Superior temporal gyrus (tissue), 1 donor: ENCODE results near the gene CCM2L.
"Not testable (repeated sequence)": the region's sequence is repeated elsewhere in the genome, so short reads cannot be mapped to it uniquely, and the experiment has no call there.

Experiments
- DNase-seq: peaks from one replicate; pipeline ENCODE4 v3.0.0-alpha.2; 2016; ENCODE audit errors: extremely low spot score

The CCM2L gene

DNA sequence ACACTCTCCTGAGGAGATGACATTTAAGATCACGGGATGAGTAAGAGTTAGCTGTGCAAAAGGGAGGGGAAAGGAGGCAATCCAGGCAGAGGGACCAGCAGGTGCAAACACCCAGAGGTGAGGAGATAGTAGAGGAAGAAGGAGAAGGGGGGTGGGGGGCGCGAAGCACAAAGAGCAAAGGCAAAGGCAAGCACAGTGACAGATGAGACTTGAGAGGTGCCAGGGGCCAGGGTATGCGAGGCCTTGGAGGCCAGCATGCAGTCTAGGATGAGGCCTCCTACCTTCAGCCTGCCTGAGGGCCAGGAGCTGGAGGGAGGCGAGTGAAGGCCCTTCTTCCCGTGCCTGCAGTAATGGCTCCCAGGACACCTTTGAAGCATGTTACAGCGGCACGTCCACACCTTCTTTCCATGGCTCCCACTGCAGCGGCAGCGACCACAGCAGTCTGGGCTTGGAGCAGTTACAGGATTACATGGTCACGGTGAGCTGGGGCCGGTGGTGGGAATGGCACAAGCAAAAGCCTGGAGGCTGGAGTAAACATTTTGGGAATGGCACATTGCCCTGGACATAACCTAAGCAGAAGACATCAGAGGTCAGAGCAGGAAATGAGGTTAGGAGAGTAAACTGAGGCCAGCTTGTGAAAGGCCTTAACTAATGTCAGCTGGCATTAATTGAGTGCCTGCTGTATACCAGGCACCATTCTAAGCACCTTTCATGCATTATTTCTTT, 18.6 kb downstream of the CCM2L start:
- DNase-seq = no peak

DNA sequence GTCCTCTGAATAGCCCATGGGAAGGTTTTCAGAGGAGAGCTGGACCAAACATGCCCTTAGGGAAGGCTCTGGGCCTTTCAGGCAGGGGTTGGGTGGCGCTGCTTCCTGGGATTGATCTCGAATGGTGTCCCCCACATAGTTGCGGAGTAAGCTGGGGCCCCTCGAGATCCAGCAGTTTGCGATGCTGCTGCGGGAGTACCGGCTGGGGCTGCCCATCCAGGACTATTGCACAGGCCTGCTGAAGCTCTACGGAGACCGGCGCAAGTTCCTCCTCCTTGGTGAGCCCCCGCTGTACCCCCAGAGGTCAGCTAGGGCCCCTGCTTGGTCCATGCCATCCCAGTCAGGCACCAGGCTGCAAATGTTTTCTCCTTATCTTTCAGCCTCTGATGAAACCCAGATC, 19.3 kb downstream of the CCM2L start:
- DNase-seq = no peak

DNA sequence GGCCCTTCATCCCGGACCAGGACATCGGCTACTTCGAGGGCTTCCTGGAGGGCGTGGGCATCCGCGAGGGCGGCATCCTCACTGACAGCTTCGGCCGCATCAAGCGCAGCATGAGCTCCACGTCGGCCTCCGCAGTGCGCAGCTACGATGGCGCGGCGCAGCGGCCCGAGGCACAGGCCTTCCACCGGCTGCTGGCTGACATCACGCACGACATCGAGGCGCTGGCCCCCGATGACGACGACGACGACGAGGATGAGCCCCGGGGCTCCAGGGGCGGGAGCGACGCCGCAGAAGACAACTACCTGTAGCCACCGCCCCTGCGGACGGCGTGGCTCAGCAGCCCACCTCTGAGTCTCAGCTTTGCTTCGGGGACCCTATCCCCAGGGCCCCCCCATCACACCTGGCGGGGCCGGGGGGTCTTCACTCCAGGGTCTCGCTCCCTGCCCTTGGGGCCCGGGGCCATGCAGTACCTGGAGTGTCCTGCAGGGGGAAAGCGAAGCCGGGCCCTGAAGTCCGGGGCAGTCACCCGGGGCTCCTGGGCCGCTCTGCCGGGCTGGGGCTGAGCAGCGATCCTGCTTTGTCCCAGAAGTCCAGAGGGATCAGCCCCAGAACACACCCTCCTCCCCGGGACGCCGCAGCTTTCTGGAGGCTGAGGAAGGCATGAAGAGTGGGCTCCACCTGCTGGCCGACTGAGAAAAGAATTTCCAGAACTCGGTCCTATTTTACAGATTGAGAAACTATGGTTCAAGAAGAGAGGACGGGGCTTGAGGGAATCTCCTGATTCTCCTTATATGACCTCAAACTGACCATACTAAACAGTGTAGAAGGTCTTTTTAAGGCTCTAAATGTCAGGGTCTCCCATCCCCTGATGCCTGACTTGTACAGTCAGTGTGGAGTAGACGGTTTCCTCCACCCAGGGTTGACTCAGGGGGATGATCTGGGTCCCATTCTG, 21.0 kb downstream of the CCM2L start:
- peak; percentile 82 for DNase-seq

DNA sequence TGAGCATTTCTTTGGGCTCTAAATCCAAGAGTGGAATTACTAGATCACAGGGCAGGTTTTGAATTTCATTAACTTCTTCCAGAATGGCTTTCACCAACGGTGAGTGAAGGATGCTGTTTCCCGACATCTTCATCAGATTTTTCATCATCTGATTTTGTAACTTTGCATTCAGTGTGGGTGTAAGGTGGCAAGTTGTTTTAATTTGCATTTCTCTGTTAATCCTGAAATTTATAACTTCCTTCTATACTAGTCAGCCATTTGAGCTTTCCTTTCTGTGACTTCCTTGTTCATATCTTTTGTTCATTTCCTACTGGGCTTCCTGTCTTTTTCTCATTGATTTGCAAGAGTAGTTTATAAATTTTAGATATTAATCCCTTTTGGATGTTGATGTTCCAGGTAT, 23.1 kb downstream of the CCM2L start:
- DNase-seq = no peak

DNA sequence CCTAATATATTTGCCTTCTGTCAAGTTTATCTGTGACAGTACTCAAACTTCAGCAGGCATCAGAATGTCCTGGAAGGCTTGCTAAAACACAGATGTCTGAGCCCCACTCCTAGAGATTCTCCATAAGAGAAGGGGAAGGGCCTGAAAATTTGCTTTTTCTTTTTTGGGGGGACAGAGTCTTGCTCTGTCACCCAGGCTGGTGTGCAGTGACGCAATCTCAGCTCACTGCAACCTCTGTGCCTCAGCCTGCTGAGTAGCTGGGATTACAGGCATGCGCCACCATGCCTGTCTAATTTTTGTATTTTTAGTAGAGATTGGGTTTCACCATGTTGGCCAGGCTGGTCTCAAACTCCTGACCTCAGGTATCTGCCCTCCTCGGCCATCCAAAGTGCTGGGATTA, 23.5 kb downstream of the CCM2L start:
- DNase-seq = not testable (repeated sequence)

DNA sequence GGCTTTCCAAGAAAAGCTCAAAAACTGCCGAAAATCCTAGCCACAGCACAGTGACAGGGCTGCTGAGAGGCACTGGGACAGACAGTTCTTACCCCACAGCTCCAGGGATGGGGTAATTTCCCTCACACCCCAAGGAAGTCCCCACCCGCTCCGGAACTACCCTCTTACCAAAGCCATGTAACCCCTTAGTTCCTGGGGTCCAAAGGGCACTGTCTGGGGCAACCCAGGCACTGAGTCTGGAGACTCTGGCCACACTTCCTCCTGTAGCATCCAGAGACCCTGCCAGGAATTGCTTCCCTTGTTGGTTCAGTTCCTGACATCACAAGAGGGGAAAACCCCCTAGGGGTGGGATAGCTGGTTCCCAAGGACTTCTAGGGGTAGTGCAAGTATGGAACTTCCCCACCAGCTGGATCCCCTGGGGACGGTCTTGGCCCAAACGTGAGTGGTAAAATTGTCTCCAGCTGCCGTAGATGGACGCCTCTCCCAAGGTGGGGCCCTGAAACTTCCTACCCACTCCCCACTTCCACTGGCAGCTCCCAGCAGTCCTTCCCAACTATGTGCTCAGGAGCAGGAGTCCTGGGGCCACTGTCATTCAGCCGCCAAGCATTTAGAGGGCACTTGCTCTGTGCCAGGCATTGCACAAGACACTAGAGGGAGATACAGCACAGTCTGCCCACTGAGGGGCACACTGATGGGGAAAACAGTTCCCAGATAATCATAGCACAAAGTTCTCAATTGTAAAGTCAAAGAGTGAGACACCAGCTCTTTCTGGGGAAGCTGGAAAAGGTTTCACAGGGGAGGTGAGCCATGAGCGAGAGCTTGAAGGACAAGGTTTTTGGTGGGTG, 24.6 kb downstream of the CCM2L start:
- DNase-seq = no peak

DNA sequence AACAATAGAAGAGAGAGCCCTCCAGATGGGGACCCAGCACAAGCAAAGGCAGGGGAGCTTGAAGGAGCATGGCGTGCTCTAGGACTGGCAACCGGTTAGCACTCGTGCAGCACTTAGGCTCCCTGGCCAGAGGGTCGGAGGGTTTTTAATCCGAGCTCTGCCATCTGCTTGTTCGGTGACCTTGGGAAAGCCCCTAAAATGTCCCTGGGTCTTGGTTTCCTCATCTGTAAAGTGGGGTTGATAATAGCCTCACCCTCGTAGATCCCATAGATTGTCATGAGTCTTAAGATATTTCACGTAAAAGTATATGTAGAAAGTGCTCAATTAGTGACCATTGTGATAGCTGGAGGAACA, 25.2 kb downstream of the CCM2L start:
- DNase-seq = no peak

DNA sequence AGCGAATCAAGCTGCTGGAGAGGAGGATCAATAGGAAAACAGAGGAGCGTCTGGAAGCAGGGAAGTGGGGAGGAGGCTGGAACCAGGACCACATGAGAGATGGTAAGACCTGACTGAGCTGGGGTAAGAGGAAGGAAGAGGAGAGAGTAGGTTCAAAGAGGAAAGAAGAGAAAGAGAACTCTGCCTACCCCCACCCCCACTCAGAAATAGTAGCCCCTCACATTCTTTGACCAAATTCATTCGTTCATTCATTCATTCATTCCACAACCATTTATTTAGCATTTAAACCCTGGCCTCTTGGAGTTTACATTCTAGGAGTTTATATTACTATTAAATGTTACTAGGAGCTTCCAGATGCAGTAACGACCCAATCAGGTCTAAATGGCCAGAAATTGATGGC, 26.0 kb downstream of the CCM2L start:
- DNase-seq = no peak

DNA sequence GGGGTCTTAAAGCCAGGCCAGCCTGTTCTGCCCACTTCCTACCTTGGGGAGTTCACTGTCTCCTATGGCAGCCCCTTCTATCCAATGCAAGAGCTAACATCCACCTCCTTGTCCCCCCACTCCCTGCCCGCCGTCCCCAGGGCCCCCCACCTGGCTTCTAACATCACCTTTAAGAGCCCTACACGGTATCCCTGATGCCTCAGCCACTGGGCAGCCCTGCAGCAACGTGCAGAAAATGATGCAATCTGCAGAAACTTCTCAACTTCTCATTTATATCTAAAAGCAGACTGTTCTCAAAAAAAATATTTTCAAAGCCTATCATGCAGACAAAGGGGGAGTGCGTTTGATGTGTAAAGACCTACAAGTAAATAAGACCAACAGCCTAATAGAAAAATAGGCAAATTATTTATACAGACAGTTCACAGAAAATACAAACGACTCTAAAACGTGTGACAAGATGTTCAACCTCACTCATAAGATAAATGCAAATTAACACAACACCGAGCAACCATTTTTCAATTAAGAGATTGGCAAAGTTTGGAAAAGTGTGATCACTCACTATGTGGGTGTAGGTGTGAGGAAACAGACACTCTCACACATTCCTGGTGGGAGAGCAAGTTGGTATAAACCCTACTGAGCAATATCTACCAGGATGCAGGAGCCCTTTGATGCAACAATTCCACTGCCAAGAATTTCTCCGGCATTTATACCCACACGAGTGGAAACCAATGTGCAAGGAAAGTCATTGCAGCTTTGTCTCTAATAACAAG, 26.7 kb downstream of the CCM2L start:
- peak; percentile 39 for DNase-seq

DNA sequence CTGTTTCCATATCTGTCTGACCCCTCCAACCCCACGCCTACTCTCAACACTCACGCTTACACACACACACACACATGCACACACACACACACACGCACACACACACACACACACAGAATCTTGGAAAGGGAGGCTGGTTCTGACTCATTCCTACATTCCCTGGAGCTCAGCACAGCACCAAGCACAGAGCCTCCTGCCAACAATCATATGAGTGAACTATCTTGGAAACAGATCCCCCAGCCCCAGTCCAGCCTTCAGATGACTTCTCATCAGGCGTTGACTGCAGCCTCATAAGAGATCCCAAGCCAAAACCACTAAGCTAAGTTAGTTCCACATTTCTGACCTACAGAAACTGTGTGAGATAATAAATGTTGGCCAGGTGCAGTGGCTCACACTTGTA, 27.7 kb downstream of the CCM2L start:
- DNase-seq = no peak

DNA sequence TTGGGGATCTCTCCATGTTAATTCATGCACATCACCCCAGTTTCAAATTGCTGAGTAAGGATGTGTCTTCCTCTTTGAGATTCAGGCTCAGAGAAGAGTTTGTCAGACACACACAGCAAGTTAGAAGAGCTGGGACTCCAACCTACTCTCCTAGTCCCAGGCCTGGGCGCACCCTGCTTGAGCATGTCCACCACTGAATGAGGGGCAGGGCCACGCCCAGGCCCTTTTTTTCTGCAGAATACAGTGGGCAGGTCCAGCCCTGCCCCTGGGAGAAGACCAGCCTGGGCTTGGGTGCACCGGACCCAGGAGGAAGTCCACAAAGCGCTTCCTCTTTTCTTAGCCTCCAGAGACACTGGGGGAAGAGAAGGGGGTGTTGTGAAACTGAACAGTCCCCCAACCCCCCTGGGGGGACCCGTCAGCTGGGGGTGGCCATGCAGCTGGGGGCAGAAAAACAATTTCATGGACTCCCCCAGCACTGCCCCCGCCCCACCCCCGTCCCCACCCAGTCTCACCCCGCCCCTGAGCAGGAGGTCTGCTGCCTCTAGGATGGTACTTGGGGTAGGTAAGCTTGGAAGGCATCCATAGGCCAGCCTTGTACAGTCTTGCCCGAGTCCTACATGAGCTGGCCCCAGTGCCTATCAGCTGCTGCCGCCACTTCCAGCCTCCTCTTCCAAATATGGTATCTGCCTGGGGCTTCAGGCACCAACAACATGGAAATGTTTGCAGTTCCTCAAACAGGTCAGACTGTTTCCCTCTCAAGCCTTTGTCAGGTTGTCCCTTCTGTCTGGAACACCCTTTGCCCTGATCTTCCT, 30.1 kb downstream of the CCM2L start:
- DNase-seq = no peak

DNA sequence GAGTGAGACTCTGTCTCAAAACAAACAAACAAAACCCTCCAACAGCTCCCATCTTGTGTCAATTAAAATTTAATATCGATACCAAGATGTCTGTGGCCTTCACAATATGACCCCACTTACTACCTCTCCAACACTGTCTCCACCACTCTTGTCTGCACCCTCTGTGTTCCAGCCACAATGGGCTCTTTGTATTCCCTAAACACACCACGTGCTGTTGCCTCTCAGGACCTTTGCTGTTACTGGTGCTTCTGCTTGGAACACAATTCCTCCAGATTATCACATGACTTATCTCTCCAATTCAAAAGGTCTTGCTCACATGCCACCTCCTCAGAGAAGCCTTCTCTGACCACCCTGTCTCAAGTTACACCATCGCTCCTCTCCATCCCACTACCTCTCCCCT, 35.8 kb downstream of the CCM2L start:
- no peak for DNase-seq

DNA sequence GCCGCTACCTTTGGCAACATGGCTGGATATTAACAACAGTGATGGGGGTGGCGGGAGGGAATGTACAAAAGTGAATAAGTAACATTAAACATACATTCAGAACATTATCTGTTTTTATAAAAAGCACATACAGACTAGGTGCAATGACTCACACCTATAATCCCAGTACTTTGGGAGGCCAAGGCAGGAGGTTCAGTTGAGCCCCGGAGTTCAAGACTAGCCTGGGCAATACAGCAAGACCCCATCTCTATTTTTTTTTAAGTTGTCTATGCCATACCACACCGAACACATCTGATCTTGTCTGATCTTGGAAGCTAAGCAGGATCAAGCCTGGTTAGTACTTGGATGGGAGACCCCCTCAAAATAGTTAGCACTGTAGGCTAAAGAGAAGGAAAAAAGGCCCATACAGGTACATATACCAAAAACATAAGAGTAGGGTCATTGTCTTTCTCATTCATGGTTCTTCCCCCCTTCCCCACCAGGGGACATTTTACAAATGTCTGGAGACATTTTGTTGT, 40.1 kb downstream of the CCM2L start:
- DNase-seq = no peak

DNA sequence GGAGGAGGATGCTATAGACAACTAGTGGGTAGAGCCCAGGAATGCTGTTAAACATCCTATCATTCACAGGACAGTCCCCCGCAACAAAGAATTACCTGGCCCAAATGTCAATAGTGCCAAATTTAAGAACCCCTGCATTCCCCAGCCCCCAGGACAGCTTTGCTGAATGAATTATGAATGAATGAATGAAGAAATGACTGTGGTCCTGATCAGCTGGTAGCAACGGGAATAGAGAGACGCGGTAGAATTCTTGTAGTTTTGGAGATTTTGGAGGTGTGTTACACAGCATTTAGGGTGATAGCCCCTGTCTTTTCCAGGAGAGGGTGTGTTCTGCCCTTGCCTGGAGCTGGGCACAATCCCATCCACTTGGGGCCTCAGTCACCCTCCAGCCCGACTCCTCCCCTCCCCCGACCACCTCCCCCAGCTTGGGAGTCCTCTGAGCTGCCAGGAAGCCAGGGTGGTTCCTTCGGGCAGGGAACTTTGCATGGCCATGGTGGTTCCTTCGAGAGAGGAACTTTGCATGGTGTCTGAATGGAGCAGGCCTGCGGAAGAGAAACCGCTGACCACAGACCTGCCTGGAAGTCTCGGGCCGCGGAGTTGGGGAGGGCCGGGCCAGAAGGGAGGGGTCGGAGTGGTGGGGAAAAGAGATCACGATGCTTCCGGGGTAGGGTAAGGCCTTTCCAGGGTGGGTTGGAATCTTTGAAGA, 40.8 kb downstream of the CCM2L start:
- no peak for DNase-seq

DNA sequence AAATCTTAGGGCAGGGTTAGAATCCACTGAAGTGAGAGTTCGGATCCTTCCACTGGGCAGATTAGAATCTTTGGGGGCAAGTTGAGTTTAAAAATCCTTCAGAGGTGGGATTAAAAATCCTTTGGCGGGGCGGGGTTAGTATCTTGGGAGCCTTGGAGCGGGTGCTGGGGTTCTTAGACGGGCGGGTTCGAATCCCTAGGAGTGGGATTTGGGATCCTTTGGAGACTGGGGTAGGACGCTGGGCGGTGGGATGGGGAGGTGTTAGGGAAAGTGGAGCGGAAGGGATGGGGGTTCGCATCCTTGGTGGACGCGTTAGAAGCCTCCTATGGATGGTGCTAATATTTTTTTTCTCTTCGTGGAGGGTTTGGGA, 41.5 kb downstream of the CCM2L start:
- no peak for DNase-seq

DNA sequence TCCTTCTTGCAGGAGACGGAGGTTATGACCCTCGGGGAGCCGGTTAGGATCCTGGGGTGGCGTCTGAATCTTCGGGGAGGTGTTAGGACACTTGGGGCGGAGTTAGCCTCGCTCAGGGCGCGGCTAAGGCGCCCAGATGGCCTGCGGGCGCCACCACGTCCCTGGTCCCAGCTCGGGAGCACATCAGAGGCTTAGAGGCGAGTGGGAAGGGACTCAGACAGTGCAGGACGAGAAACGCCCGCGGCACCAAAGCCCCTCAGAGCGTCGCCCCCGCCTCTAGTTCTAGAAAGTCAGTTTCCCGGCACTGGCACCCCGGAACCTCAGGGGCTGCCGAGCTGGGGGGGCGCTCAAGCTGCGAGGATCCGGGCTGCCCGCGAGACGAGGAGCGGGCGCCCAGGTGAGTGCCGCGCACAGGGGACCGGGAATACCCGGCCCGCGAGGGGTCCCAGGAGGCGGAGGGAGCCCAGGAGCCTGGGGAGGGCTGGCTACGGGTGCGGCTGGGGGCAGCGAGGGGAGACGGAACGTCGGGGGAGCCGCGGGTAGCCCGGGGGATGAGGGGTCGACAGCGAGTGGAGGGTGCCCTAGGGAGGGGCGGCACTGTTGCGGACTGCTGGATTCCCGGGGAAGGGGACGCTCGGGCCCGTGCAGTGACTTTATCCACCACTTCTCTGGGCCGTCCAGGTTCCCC, 42.0 kb downstream of the CCM2L start, which contains the start of gene HCK:
Gene HCK (plus strand): TSS at position 153 of the 688 bp plus-strand sequence.
- no peak for DNase-seq

DNA sequence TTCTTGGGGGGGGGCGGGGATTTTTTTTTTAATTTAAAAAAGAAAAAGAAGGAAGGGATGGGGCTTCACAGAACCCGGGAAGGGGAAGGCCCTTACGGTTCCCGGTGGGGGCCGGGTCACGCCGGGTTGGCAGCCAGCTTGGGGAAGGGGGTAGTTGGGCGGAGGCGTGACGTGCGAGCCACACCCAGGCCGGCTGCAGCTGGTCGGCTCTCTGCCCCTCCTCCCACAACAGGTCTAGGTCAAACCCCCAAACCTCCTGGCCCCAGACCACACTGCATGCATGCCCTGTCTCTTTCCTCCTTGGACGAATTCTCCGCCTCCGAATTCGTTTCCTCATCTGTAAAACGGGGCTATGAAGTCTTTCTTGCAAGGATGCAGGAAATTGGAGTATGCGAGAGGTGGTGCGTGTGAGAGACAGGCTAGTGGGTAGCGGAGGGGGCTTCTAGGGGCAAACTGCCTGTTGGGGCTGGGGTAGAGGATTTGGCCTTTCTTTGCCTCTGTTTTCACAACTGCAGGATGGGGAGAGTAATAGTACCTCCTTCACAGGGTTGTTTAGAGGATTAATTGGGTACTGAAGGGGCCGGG, 42.6 kb downstream of the CCM2L start:
- DNase-seq = no peak

DNA sequence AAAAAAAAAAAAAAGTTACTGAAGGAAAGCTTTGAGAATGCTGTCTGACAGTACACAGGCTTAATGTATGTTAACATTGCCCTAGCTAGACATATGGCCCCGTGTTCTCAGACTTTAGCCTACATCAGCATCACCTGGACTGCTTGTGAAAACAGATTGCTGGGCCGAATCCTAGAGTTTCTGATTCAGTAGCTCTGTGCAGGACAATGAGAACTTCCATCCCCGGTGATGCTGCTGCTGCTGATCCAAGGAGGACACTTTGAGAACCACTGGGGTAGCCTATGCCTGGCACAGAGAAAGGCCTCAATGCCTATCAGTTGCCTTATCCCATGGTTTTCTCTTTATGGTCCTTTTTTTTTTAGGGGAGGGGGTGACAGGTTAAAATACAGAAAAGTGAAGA, 43.4 kb downstream of the CCM2L start:
- no peak for DNase-seq
